ENCODE data around the gene SART3.

DNA sequence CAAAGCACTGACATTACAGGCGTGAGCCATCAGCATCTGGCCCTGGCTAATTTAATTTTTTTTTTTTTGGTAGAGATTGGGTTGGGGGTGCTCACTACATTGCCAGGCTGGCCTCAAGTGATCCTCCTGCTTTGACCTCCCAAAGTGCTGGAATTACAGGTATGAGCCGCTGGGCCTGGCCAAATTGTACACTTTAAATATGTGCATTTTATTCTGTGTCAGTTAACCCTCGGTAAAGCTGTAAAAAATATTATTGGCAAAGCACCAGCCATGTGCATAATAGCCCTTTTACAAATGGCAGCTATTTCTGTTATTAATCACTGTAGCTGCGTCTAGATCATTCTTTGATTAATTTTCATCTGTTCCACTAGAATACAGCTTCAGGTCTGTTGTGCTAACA, 24.9 kb upstream of the SART3 start:
- TF ChIP-seq, protein P1, sequence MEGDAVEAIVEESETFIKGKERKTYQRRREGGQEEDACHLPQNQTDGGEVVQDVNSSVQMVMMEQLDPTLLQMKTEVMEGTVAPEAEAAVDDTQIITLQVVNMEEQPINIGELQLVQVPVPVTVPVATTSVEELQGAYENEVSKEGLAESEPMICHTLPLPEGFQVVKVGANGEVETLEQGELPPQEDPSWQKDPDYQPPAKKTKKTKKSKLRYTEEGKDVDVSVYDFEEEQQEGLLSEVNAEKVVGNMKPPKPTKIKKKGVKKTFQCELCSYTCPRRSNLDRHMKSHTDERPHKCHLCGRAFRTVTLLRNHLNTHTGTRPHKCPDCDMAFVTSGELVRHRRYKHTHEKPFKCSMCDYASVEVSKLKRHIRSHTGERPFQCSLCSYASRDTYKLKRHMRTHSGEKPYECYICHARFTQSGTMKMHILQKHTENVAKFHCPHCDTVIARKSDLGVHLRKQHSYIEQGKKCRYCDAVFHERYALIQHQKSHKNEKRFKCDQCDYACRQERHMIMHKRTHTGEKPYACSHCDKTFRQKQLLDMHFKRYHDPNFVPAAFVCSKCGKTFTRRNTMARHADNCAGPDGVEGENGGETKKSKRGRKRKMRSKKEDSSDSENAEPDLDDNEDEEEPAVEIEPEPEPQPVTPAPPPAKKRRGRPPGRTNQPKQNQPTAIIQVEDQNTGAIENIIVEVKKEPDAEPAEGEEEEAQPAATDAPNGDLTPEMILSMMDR (IDR thresholded peaks at IDR 0.05), result no peak
- TF ChIP-seq POLR2AphosphoS5 (IDR thresholded peaks at IDR 0.05) (no peak), POLR2A (IDR thresholded peaks at IDR 0.05) (no peak)

Measured in prostate gland (tissue), 2 donors.